ENCODE measurements around the gene SPIB. TPM values are rescaled to one million over a fixed set of nuclear protein-coding genes. Genes with fewer than 3 reads are reported as not detected.
A peak's percentile ranks its signal among the peaks of the same experiment; 100 is the strongest.
"Not testable (repeated sequence)": the region's sequence is repeated elsewhere in the genome, so short reads cannot be mapped to it uniquely, and the experiment has no call there.

SPIB gene
- total RNA-seq, 2 donors from 2014 or later = 48.2 to 93.6 TPM

DNA sequence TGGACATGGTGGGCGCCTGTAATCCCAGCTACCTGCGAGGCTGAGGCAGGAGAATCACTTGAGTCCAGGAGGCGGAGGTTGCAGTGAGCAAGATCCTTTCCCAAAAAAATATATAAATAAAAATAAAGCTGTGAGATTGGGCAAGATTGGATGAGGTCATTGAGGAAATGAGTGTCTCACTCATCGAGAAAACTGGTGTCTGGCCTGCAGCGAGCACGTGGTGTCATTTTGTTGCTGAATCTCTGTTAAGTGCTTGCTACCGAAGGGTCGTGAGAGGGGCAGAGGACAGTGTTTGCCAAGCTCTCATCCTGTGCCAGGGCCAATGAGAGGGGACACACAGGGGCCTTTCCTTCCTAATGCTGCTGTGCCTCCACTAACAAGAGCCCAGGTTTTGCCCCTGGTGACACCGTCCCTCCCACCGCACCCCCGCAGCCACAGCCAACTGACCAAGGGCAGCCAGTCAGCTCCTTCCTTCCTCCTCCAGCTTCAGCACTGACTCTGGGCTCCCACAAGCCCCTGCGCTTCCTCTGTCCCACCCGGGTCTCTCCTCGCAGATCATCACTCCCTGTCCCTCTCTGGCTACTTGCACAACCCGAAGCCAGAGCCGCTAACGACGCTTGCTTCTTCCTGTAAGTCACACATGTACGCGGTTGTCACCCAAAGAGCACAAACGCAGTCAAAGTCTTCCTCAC, 31.4 kb upstream of the SPIB start:
- DNase-seq (no peak), ATAC-seq (no peak)
- intact Hi-C loops (cut with DNase I, micrococcal nuclease) = no loop called here

- ATAC-seq (no peak), DNase-seq (no peak)
- intact Hi-C loops (cut with DNase I, micrococcal nuclease) = no loop called here
Observed at GRCh38 chr19:50387868-50388245, 30.9 kb upstream of the SPIB start.

GRCh38 chr19:50390295-50390694, 28.4 kb upstream of the SPIB start:
- intact Hi-C loops (cut with DNase I, micrococcal nuclease); DNase-seq; ATAC-seq: not testable (repeated sequence)

- ATAC-seq; intact Hi-C loops (cut with DNase I, micrococcal nuclease); DNase-seq: not testable (repeated sequence)
Observed at GRCh38 chr19:50390952-50391351, 27.8 kb upstream of the SPIB start.

DNA sequence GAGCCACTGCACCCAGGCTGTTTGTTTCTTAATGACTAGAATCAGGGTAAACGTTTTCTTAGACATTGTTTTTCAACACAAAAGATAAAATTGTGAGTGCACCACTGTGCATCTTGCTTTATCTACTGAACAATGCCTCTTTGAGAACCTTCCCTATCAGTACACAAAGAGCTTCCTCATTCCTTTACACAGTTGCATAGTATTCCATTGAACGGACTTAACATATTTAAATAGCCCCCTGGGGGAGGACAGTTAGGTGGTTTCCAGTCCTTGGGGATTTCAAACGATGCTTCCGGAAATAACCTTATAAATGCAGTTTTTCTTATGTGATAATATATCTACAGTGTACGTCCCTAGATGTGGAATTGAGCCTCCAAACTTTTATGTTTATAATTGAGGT, 26.0 kb upstream of the SPIB start:
- ATAC-seq = no peak
- no peak for DNase-seq
- intact Hi-C loops (cut with DNase I, micrococcal nuclease) = no loop called here

- no peak for DNase-seq
- intact Hi-C loops (cut with DNase I, micrococcal nuclease) = no loop called here
- no peak for ATAC-seq
Observed at GRCh38 chr19:50393589-50393988, 25.1 kb upstream of the SPIB start.

- DNase-seq (no peak), ATAC-seq (peak; percentile 42)
- intact Hi-C loops (cut with DNase I, micrococcal nuclease) = no loop called here
Observed at GRCh38 chr19:50394017-50394416, 24.7 kb upstream of the SPIB start.

- no peak for ATAC-seq
- DNase-seq = no peak
- intact Hi-C loops (cut with DNase I, micrococcal nuclease) = no loop called here
Observed at GRCh38 chr19:50398675-50399367, 19.9 kb upstream of the SPIB start.

- intact Hi-C loops (cut with DNase I, micrococcal nuclease) = no loop called here
- DNase-seq (no peak), ATAC-seq (no peak)
Observed at GRCh38 chr19:50399368-50399745, 19.4 kb upstream of the SPIB start.

DNA sequence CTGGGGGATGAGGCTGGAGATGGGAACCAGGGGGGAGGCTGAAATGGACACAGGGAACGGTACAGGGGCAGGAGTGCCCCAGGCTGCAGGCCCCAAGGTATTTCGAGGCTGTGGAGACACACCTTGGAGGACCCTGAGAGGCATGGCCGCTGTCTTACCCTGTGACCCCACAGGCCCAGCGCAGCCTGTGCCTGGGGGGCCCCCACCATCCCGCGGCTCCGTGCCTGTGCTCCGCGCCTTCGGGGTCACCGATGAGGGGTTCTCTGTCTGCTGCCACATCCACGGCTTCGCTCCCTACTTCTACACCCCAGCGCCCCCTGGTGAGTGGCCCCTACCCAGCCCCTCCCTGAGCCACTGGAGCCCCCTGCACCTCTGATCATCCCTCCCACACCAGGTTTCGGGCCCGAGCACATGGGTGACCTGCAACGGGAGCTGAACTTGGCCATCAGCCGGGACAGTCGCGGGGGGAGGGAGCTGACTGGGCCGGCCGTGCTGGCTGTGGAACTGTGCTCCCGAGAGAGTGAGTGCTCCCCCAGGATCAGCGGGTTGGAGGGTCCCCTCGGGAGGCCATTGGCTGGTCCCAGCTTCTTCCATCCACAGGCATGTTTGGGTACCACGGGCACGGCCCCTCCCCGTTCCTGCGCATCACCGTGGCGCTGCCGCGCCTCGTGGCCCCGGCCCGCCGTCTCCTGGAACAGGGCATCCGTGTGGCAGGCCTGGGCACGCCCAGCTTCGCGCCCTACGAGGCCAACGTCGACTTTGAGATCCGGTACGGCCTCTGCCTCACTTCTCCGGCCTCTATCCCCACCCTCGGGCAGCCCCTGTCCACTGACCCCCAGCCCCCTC, 16.9 kb upstream of the SPIB start:
- intact Hi-C loops (cut with DNase I, micrococcal nuclease) = no loop called here
- ATAC-seq (no peak), DNase-seq (no peak)

GRCh38 chr19:50402544-50403301, 16.0 kb upstream of the SPIB start:
- intact Hi-C loops (cut with DNase I, micrococcal nuclease) = no loop called here
- no peak for ATAC-seq
- no peak for DNase-seq

DNA sequence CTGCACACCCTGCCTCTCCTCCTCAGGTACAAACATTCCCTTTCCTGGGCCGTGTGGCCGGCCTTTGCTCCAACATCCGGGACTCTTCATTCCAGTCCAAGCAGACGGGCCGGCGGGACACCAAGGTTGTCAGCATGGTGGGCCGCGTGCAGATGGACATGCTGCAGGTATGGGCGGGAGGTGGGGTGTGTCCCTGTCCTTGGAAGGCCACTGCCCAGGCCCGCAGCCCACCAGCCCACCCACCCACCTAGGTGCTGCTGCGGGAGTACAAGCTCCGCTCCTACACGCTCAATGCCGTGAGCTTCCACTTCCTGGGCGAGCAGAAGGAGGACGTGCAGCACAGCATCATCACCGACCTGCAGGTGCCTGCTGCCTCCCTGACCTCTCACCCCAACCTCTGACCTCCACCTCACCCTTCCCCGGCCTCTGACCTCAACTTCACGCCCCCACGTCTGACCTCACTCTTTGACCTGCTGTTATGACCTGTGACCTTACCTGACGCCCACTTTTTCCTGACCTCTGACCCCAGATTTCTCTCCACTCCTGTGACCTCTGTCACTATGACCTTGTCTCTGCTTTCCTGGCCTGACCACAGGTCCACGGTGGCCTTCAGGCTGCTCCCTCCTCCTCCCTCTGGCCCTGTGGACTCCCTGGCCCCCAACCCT, 12.4 kb upstream of the SPIB start:
- DNase-seq (no peak), ATAC-seq (no peak)
- intact Hi-C loops (cut with DNase I, micrococcal nuclease) = no loop called here

DNA sequence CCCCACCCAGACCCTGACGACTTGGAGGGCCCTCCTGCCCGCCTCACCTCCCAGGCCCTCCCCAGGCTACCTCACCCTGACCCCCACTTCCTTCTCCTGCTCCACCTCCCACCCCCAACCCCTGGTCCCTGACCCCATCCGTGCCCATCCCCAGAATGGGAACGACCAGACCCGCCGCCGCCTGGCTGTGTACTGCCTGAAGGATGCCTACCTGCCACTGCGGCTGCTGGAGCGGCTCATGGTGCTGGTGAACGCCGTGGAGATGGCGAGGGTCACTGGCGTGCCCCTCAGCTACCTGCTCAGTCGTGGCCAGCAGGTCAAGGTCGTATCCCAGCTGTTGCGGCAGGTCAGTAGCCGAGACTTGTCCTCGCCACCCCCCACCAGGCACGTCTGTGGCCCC, 11.9 kb upstream of the SPIB start:
- DNase-seq (no peak), ATAC-seq (no peak)
- intact Hi-C loops (cut with DNase I, micrococcal nuclease) = no loop called here

GRCh38 chr19:50409347-50409746, 9.4 kb upstream of the SPIB start:
- ATAC-seq (no peak), DNase-seq (no peak)
- intact Hi-C loops (cut with DNase I, micrococcal nuclease) = no loop called here

GRCh38 chr19:50410109-50410508, 8.6 kb upstream of the SPIB start:
- ATAC-seq = no peak
- no peak for DNase-seq
- intact Hi-C loops (cut with DNase I, micrococcal nuclease) = loop anchor here in 1 of 2 donors (10.0 kb wide), 1 partner anchor 45 kb away; the partner anchor contains the start of gene NAPSA

GRCh38 chr19:50412419-50412818, 6.3 kb upstream of the SPIB start:
- intact Hi-C loops (cut with DNase I, micrococcal nuclease) = loop anchor here in 1 of 2 donors (10.0 kb wide), 1 partner anchor 48 kb away; the partner anchor contains the start of gene NAPSA
- DNase-seq = no peak
- ATAC-seq = no peak

GRCh38 chr19:50413096-50413495, 5.6 kb upstream of the SPIB start:
- ATAC-seq (no peak), DNase-seq (no peak)
- intact Hi-C loops (cut with DNase I, micrococcal nuclease) = loop anchor here in 1 of 2 donors (10.0 kb wide), 1 partner anchor 48 kb away; the partner anchor contains the start of gene NAPSA

- DNase-seq = no peak
- ATAC-seq = no peak
- intact Hi-C loops (cut with DNase I, micrococcal nuclease) = loop anchor here in 1 of 2 donors (10.0 kb wide), 1 partner anchor 49 kb away; the partner anchor contains the start of gene NAPSA
Observed at GRCh38 chr19:50413531-50413930, 5.2 kb upstream of the SPIB start.
